ENCODE measurements around the gene BEX4. TPM values are rescaled to one million over a fixed set of nuclear protein-coding genes. Genes with fewer than 3 reads are reported as not detected.

Gene BEX4
- total and polyA plus RNA-seq, 2 donors (not counting 3 experiments of a cell fraction or from before 2014, with no cell fraction given): 17.8 to 30.3 TPM

- H4K20me1 ChIP-seq (replicated peaks; ENCODE audit: control insufficient read depth, extremely low read depth, insufficient read depth, low read length): no peaks in the 10 kb centered on the region
- no peak overlapping the region for H3K9ac ChIP-seq (replicated peaks; ENCODE audit: extremely low read depth, insufficient read depth, low read length)
- CTCF ChIA-PET: no interaction called here
- H3K4me3 ChIP-seq (replicated peaks in 1 of 3; ENCODE audit: insufficient read depth in 1 of 3, low read depth in 1 of 3, low read length in 3 of 3): no peak overlapping the region
- FAIRE-seq: peak; percentile 54
- no peak overlapping the region for H3K4me2 ChIP-seq (ENCODE audit: insufficient read depth, low read length)
- no peaks in the 10 kb centered on the region for H3K9me1 ChIP-seq (replicated peaks; ENCODE audit: control insufficient read depth, extremely low read depth, insufficient read depth, low read length)
- no peak overlapping the region for H2AFZ ChIP-seq (ENCODE audit: low read depth, low read length)
- no peak overlapping the region for H3K27ac ChIP-seq (ENCODE audit: insufficient read depth, low read depth, low read length)
- H3K27me3 ChIP-seq (ENCODE audit: control insufficient read depth in 2 of 2, insufficient read depth in 2 of 2, low read length in 2 of 2): peaks cover 0 to 3% of the 10 kb centered on the region in 2 experiments
- H3K36me3 ChIP-seq (ENCODE audit: control insufficient read depth in 2 of 2, extremely low read depth in 1 of 2, insufficient read depth in 2 of 2, low read length in 2 of 2): no peaks in the 10 kb centered on the region
- H3K4me1 ChIP-seq (ENCODE audit: control insufficient read depth, extremely low read depth, insufficient read depth, low read length): no peaks in the 10 kb centered on the region
- no TSS peak for BruUV-seq (replicated peaks)
- POLR2A ChIA-PET: no interaction called here
- DNase-seq (ENCODE audit: low read depth, low spot score): no peak
- no peaks in the 10 kb centered on the region for H3K9me3 ChIP-seq (replicated peaks; ENCODE audit: control insufficient read depth, insufficient read depth, low read length)
- dilution Hi-C loops (cut with MboI; ENCODE audit: extremely low pct_ligation_motif_present, low sequenced_read_pairs) (no loop called here), intact Hi-C loops (cut with micrococcal nuclease) (no loop called here)
- H3K79me2 ChIP-seq (ENCODE audit: control insufficient read depth, insufficient read depth, low read length): no peaks in the 10 kb centered on the region
- TF ChIP-seq POLR2A (IDR thresholded peaks at IDR 0.05; ENCODE audit: low read depth, low read length): no peak
- no peak for TF ChIP-seq JUN (IDR thresholded peaks at IDR 0.05; ENCODE audit: borderline replicate concordance, insufficient read depth, insufficient read length, low read depth)
- TF ChIP-seq POLR2AphosphoS5 (IDR thresholded peaks at IDR 0.05; ENCODE audit: insufficient read depth, low read depth, low read length): no peak
- TF ChIP-seq EZH2 (IDR thresholded peaks at IDR 0.05; ENCODE audit: borderline replicate concordance, low read depth, low read length, severe bottlenecking): no peak
- TF ChIP-seq CTCF (IDR thresholded peaks at IDR 0.05; ENCODE audit: extremely low read depth in 1 of 2, insufficient read depth in 1 of 2, low read depth in 1 of 2, low read length in 2 of 2): no peak
- TF ChIP-seq, protein P1, sequence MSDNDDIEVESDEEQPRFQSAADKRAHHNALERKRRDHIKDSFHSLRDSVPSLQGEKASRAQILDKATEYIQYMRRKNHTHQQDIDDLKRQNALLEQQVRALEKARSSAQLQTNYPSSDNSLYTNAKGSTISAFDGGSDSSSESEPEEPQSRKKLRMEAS (IDR thresholded peaks at IDR 0.05; ENCODE audit: insufficient read depth, insufficient read length): no peak
- no peak for TF ChIP-seq FOS (IDR thresholded peaks at IDR 0.05; ENCODE audit: borderline replicate concordance, insufficient read depth, low read length)
- no peak for TF ChIP-seq GATA2 (IDR thresholded peaks at IDR 0.05; ENCODE audit: insufficient read depth, insufficient read length, low read depth, low read length)
- TF ChIP-seq MYC (IDR thresholded peaks at IDR 0.05; ENCODE audit: low read depth, low read length): no peak
Observed at GRCh38 chrX:103187953-103188475, 26.9 kb upstream of the BEX4 start.

All from endothelial cell of umbilical vein (primary cell).